ELF-1 (cell line): ENCODE results near the gene RANBP17.
"Not testable (repeated sequence)": the region's sequence is repeated elsewhere in the genome, so short reads cannot be mapped to it uniquely, and the experiment has no call there.

Source experiments
- DNase-seq: peaks from one replicate; pipeline ENCODE4 v3.0.0-alpha.2; 2016; ENCODE audit warnings: low read depth, low spot score

Gene RANBP17

GRCh38 chr5:170941788-170942187 lies 80.0 kb downstream of the RANBP17 start:
- no peak for DNase-seq

- DNase-seq: no peak
Measured at GRCh38 chr5:170945275-170945674, 83.5 kb downstream of the RANBP17 start.

GRCh38 chr5:170960567-170960966 lies 98.7 kb downstream of the RANBP17 start:
- DNase-seq: no peak

- peak; percentile 15 for DNase-seq
Measured at GRCh38 chr5:170963521-170963920, 101.7 kb downstream of the RANBP17 start.

- DNase-seq: no peak
Measured at GRCh38 chr5:170974461-170974860, 112.6 kb downstream of the RANBP17 start.

GRCh38 chr5:170980261-170980660 lies 118.4 kb downstream of the RANBP17 start:
- not testable (repeated sequence) for DNase-seq

GRCh38 chr5:170985486-170985885 lies 123.7 kb downstream of the RANBP17 start:
- DNase-seq: no peak

- DNase-seq: no peak
Measured at GRCh38 chr5:170986598-170986997, 124.8 kb downstream of the RANBP17 start.

- no peak for DNase-seq
Measured at GRCh38 chr5:170993476-170993875, 131.7 kb downstream of the RANBP17 start.

GRCh38 chr5:171010086-171010485 lies 148.3 kb downstream of the RANBP17 start:
- no peak for DNase-seq

GRCh38 chr5:171010816-171011215 lies 149.0 kb downstream of the RANBP17 start:
- no peak for DNase-seq

- no peak for DNase-seq
Measured at GRCh38 chr5:171023508-171023907, 161.7 kb downstream of the RANBP17 start.

- no peak for DNase-seq
Measured at GRCh38 chr5:171024084-171024483, 162.3 kb downstream of the RANBP17 start.

- DNase-seq: no peak
Measured at GRCh38 chr5:171029401-171029800, 167.6 kb downstream of the RANBP17 start.

- DNase-seq: no peak
Measured at GRCh38 chr5:171031977-171032376, 170.2 kb downstream of the RANBP17 start.

- no peak for DNase-seq
Measured at GRCh38 chr5:171032435-171032973, 170.7 kb downstream of the RANBP17 start.

- DNase-seq: not testable (repeated sequence)
Measured at GRCh38 chr5:171041893-171042292, 180.1 kb downstream of the RANBP17 start.

- DNase-seq: no peak
Measured at GRCh38 chr5:171050916-171051315, 189.1 kb downstream of the RANBP17 start.

GRCh38 chr5:171055875-171056454 lies 194.1 kb downstream of the RANBP17 start:
- DNase-seq: no peak

GRCh38 chr5:171067540-171068130 lies 205.8 kb downstream of the RANBP17 start:
- no peak for DNase-seq

GRCh38 chr5:171074747-171075146 lies 212.9 kb downstream of the RANBP17 start:
- no peak for DNase-seq

- no peak for DNase-seq
Measured at GRCh38 chr5:171080186-171080938, 218.5 kb downstream of the RANBP17 start.

GRCh38 chr5:171081319-171081718 lies 219.5 kb downstream of the RANBP17 start:
- DNase-seq: no peak
